Mucosa of descending colon (tissue), 3 donors: ENCODE measurements around the gene CAMTA2. TPM values are rescaled to one million over a fixed set of nuclear protein-coding genes. Genes with fewer than 3 reads are reported as not detected.

ENCODE experiments used
- ATAC-seq: fragments of 200-7000 bp; cut with Tn5 transposase; one replicate; pipeline ENCODE4 v1.9.1; 2020; ENCODE audit warnings: mild to moderate bottlenecking, moderate library complexity
- DNase-seq, 3 donors: peaks; one replicate each; pipeline ENCODE4 v3.0.0-alpha.2; 2020
- H3K36me3 ChIP-seq: fragments of 200-600 bp; one replicate; pipeline ENCODE4 v1.8.0; 2021; ENCODE audit warnings: low read depth, mild to moderate bottlenecking
- H3K4me1 ChIP-seq: fragments of 200-600 bp; one replicate; pipeline ENCODE4 v1.8.0; 2021; ENCODE audit warnings: low read depth, mild to moderate bottlenecking
- H3K4me3 ChIP-seq: fragments of 200-600 bp; one replicate; pipeline ENCODE4 v1.8.0; 2021; ENCODE audit warnings: mild to moderate bottlenecking
- H3K9me3 ChIP-seq: fragments of 200-600 bp; one replicate; pipeline ENCODE4 v1.8.0; 2021; ENCODE audit warnings: mild to moderate bottlenecking
- intact Hi-C, 2 donors: fragments of 100-400 bp; cut with DNase I in 1 of 2; cut with micrococcal nuclease in 1 of 2; formaldehyde crosslinking; loops; one replicate each; pipeline versions ENCODE4 v1.11.0 to v1.11.1; 2022; cut with DNase I, micrococcal nuclease
- total RNA-seq, 3 donors: library from RNA; stranded (reverse); fragmentation: NEBNext Ultra II Directional in 2 of 3; extraction: Animal tissue kit (Norgen Biotek cat#: 25700) in 2 of 3; gene quantifications; one replicate each; pipeline versions ENCODE4 v1.2.1 to v1.2.4, GENCODE V29; 2021 to 2023
- TF ChIP-seq, protein P1 (sequence below): fragments of 200-600 bp; IDR thresholded peaks from one replicate; pipeline ENCODE4 v1.8.0; 2022; ENCODE audit warnings: antibody characterized with exemption, mild to moderate bottlenecking
- donor health status: DM: no; HTN: no; CAD: no; lungs with moderate emphysema.
- donor health status: DM: no; HTN: no; CAD: no.
- donor health status: DM: no; HTN: yes; CAD: no.

CAMTA2 gene
- total RNA-seq, 3 donors from 2014 or later: 56.6 to 71.7 (median 57.1) TPM

DNA sequence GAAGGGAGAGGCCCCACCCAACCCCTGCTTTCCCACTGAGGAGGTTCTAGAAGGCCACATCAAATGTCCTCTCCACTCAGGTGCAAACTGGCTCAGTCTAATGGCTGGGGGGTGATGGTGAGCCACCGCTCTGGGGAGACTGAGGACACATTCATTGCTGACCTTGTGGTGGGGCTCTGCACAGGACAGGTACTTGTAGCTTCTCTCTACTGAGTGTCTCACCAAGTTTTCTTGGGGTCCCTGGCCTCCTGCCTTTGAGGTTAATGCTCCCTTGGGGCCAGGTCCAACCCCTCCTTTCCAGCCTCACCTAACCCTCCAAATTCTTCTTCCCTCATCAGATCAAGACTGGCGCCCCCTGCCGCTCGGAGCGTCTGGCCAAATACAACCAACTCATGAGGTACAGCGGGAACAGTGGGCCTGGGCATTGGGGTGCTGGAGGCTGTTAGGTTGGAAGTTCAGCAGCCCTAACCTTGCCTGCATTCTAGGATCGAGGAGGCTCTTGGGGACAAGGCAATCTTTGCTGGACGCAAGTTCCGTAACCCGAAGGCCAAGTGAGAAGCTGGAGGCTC, 30.9 kb downstream of the CAMTA2 start:
- ATAC-seq: no peak
- DNase-seq: peak in 1 of 3 donors; percentile 62
- TF ChIP-seq, protein P1, sequence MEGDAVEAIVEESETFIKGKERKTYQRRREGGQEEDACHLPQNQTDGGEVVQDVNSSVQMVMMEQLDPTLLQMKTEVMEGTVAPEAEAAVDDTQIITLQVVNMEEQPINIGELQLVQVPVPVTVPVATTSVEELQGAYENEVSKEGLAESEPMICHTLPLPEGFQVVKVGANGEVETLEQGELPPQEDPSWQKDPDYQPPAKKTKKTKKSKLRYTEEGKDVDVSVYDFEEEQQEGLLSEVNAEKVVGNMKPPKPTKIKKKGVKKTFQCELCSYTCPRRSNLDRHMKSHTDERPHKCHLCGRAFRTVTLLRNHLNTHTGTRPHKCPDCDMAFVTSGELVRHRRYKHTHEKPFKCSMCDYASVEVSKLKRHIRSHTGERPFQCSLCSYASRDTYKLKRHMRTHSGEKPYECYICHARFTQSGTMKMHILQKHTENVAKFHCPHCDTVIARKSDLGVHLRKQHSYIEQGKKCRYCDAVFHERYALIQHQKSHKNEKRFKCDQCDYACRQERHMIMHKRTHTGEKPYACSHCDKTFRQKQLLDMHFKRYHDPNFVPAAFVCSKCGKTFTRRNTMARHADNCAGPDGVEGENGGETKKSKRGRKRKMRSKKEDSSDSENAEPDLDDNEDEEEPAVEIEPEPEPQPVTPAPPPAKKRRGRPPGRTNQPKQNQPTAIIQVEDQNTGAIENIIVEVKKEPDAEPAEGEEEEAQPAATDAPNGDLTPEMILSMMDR: no peak

DNA sequence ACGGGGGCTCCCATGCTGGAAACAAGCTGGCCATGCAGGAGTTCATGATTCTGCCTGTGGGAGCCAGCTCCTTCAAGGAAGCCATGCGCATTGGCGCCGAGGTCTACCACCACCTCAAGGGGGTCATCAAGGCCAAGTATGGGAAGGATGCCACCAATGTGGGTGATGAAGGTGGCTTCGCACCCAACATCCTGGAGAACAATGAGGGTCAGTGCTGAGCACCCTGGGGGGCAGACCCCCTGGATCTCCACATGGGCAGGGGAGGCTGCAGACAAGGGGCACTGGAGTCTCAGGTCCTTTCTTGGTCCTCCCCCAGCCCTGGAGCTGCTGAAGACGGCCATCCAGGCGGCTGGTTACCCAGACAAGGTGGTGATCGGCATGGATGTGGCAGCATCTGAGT, 32.4 kb downstream of the CAMTA2 start:
- intact Hi-C loops: no loop called here
- TF ChIP-seq, protein P1: no peak
- Histone ChIP-seq H3K36me3 (no peaks in the 10 kb centered on the region), H3K9me3 (no peaks in the 10 kb centered on the region), H3K4me3 (no peak overlapping the region), H3K4me1 (peaks cover 20% of the 10 kb centered on the region)
- ATAC-seq (no peak), DNase-seq (no peak)

More for the DNA sequence above, 30.9 kb downstream of the CAMTA2 start:
- no peaks in the 10 kb centered on the region for H3K9me3 ChIP-seq
- no peaks in the 10 kb centered on the region for H3K36me3 ChIP-seq
- peaks cover 9% of the 10 kb centered on the region for H3K4me1 ChIP-seq
- no peak overlapping the region for H3K4me3 ChIP-seq
- intact Hi-C loops: no loop called here

DNA sequence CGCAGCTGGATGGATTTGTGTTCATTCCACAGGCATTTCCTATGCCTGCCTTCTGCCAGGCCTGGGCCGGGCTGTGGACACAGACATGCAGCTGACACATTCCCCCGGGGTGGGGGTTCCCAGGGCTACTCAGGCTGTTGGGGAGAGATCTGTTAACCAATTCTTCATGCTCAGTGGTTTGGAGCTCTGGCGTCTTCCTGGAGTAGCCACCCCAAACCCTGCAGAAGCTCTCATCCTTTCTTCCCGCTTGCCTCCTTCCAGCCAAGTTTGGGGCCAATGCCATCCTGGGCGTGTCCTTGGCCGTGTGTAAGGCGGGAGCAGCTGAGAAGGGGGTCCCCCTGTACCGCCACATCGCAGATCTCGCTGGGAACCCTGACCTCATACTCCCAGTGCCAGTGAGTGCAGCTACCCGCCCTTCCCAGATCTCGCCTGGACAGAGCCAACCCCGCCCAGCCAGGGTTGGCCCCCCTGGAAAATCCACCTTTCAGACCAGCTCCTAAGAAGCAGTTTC, 34.0 kb downstream of the CAMTA2 start:
- ATAC-seq (no peak), DNase-seq (no peak)
- TF ChIP-seq, protein P1: no peak

DNA sequence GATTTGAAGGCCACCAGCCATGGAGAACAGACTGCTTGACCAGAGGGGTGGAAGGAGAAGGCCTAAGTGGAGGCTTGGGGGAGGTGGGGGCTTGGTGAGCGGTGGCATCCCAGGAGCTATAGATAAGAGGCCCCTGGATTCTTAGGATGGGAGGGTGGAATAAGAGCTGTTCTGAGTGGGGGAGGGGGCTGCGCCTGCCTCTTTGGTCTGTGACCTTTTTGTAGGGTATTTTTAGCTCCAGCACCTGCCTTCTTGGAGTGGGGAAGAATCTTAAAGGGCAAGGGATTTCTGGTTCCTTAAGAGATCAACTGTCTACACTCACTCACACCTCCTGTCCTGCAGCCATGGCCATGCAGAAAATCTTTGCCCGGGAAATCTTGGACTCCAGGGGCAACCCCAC, 36.0 kb downstream of the CAMTA2 start:
- ATAC-seq (no peak), DNase-seq (no peak)
- H3K4me1 ChIP-seq: peaks cover 18% of the 10 kb centered on the region
- no peak overlapping the region for H3K4me3 ChIP-seq
- no peaks in the 10 kb centered on the region for H3K36me3 ChIP-seq
- H3K9me3 ChIP-seq: no peaks in the 10 kb centered on the region
- TF ChIP-seq, protein P1: no peak
- intact Hi-C loops: no loop called here

More for the DNA sequence above, 34.0 kb downstream of the CAMTA2 start:
- intact Hi-C loops: no loop called here
- Histone ChIP-seq H3K4me1 (peaks cover 12% of the 10 kb centered on the region), H3K36me3 (no peaks in the 10 kb centered on the region), H3K4me3 (no peak overlapping the region), H3K9me3 (no peaks in the 10 kb centered on the region)

DNA sequence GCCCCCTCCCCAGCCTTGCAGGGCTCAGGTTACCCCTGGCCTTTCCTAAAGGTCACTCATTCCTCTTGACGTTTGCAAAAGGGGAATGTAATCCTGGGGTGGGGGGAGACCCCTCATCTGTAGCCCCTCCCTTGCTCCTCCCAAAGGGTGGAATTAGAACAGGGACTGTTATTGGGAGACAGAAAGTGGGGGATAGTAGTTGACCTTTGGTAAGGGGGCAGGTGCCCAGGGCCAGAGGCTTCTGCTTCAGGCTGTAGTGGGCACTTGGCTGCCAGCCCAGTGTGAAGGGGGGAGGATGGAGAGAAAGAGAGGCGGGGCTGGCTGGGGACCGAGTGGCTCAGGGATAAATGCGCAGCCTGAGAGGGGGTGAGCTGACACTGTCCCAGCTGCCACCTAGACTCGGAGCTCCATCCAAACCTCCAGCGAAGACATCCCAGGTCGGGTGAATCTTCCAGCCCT, 36.7 kb downstream of the CAMTA2 start, which contains the start of gene ENO3:
Gene ENO3 (plus strand): TSS at position 374 of the 459 bp plus-strand sequence. CDS start 711 bp downstream, outside the sequence.
- Histone ChIP-seq H3K9me3 (no peaks in the 10 kb centered on the region), H3K36me3 (no peaks in the 10 kb centered on the region), H3K4me1 (peaks cover 24% of the 10 kb centered on the region), H3K4me3 (peak within 1 kb of the TSS; percentile 22)
- DNase-seq (peak; percentile 44 to 73 (median 65)), ATAC-seq (no peak)
- intact Hi-C loops: no loop called here
- TF ChIP-seq, protein P1: no peak
